GM12801 (cell line): ENCODE results near the gene KDM6A.

Source experiments
- CTCF ChIP-seq: IDR thresholded peaks from one replicate; pipeline ENCODE4 v1.5.1; 2011; ENCODE audit warnings: control low read depth; ENCODE audit not compliant: insufficient read length; ENCODE audit errors: extremely low read depth

KDM6A gene

GRCh38 chrX:45036161-45036560 is 163.2 kb downstream of the KDM6A start:
- no peak for TF ChIP-seq CTCF

GRCh38 chrX:45046417-45046816 is 173.4 kb downstream of the KDM6A start:
- no peak for TF ChIP-seq CTCF

- no peak for TF ChIP-seq CTCF
These were observed 177.6 kb downstream of the KDM6A start for GRCh38 chrX:45050558-45050957.

- TF ChIP-seq CTCF: no peak
These were observed 183.6 kb downstream of the KDM6A start for GRCh38 chrX:45056428-45057145.

- no peak for TF ChIP-seq CTCF
These were observed 190.5 kb downstream of the KDM6A start for GRCh38 chrX:45063319-45064095.

- TF ChIP-seq CTCF: no peak
These were observed 195.6 kb downstream of the KDM6A start for GRCh38 chrX:45068569-45068968.

- no peak for TF ChIP-seq CTCF
These were observed 197.4 kb downstream of the KDM6A start for GRCh38 chrX:45070116-45071007.
